ENCODE results near the gene LRCH4. TPM values are rescaled to one million over a fixed set of nuclear protein-coding genes. Genes with fewer than 3 reads are reported as not detected.
"Not testable (repeated sequence)": the region's sequence is repeated elsewhere in the genome, so short reads cannot be mapped to it uniquely, and the experiment has no call there.

The LRCH4 gene
- polyA plus RNA-seq, 12 donors, result 16.7 to 39.5 (median 23.7) TPM; not detected in 1

GRCh38 chr7:100568896-100569844 is 16.8 kb downstream of the LRCH4 start:
- peak; percentile 33 for DNase-seq

GRCh38 chr7:100568176-100568895 is 17.6 kb downstream of the LRCH4 start:
- no peak for DNase-seq

DNA sequence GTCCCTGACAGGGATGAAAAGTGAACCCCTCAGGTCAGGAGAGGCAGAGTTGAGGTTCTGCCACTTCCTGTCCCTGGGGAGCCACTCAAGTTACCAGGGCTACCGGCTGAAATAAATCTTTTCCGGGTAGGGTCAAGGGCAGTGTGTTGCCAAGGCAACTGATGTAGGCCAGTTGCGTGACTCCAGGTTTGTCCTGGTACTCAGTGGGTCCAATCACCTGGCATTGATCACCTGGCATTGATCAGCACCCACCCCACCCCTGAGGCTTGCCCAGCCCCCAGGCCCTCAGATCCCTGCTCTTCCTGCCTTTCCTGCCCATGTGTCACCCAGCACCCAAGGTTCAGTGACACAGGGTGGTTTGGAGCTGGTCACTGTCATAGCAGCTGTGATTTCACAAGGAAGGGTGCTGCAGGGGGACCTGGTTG is 18.2 kb downstream of the LRCH4 start:
- no peak for DNase-seq

DNA sequence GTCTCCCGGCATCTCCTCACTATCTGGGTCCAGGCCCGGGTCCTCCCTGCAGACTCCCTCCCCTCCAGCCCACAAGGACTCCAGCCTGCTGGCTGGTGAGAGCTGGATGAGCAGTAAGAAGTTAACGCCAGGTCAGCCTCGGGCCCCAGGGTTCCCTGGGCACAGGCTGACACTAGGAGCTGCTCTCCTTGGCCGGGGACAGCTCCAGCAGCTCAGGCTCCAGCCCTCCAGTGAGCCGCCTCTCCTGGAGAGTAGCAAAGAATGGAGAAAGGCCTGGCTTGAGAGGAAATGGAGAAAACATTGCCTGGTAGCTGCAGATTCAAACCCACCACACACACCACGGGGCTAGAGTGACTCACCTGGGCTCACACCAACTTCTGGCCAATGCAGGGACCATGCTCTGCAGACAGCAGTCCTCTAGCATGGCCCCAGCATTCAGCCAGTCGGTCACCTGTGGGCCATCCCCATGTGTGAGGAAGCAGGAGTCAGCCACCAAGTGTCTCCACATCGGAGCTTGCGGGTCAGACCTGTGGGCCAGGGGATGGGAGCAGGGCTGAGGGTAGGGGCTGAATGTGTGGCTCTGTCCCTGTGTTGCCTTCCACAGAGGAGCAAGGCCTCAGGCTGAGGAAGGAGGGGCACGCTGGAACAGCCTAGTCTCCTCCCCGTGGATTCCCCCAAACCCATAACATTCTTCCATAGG is 18.7 kb downstream of the LRCH4 start:
- no peak for DNase-seq

DNA sequence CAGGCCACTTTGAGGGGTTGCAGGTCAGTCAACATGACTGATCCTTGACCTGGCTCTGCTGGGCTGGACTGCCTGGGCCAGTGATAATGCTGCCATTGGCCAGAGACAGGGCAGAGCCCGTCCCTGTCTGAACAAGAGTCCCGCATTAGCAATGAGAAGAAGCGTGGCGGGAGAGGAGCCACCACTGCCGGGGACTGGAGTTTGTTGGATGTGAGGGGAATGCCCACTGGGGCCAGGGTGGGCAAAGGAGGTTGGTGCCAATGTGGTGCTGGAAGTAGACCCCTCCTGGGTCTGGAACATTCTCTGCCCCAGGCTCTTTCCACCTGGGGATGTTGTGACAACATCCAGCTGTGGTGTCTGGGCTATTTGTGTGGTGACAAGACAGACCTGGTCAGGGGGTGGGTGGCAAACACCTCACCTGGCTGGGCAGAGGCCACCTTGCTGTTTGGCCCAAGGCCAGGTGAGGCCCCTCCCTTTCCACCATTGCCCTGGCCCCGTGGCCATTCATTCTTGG is 19.9 kb downstream of the LRCH4 start:
- DNase-seq, result no peak

DNA sequence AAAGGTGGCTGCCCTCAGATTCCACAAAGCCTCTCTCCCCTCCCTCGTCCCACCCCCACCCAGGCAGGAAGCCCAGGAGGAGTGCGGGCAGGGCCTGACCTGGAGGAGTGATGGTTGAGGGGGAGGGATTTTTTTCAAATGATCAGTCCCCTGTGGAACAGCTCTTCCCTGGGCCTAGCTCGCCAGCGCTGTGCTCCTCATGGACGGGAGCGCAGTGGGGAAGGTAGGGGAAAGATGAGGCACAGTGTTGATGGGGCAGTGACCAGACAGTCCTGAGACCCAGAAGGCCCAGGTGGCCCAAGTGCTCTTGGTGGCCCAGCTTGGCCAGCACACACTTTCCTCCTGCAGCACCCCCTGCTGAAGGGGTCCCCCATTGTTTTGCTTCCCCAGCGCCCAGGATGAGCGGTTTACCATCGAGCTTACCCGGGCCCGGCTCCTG is 20.8 kb downstream of the LRCH4 start:
- no peak for DNase-seq

DNA sequence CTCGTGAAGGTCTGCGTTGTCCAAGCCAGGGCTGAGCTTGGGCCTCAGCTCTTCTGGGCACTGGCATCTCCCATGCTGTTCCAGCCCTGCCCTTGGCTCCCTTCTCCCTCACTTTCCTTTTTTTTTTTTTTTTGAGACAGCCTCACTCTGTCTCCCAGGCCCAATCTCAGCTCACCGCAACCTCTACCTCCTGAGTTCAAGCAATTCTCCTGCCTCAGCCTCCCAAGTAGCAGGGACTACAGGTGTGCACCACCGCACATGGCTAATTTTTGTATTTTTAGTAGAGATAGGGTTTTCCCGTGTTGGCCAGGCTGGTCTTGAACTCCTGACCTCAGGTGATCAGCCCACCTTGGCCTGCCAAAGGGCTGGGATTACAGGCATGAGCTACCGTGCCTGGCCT is 21.5 kb downstream of the LRCH4 start:
- DNase-seq, result not testable (repeated sequence)

- peak; percentile 68 for DNase-seq
Measured at GRCh38 chr7:100563809-100564400, 22.0 kb downstream of the LRCH4 start.

DNA sequence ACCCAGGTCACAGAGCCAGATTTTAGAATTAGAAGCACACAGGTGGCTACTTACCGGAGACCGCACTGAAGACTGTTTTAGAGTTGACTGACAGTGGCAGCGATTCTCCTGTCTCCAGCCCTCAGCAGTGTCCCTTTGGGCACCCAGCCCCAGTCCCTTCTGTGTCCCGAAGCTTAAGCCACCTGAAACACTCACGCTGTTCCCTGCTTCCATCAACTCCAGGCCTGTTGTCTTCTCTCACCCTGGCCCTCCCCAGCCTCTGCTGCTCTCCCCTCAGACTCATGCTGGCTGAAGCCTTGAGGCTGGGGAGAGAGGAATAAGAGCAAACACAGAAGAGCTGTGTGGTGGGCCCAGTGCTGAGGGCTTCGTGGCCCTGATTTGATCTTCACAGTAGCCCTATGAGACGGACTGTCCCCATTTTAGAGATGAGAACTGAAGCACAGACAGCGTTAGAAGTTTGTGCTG is 22.8 kb downstream of the LRCH4 start:
- DNase-seq, result no peak

DNA sequence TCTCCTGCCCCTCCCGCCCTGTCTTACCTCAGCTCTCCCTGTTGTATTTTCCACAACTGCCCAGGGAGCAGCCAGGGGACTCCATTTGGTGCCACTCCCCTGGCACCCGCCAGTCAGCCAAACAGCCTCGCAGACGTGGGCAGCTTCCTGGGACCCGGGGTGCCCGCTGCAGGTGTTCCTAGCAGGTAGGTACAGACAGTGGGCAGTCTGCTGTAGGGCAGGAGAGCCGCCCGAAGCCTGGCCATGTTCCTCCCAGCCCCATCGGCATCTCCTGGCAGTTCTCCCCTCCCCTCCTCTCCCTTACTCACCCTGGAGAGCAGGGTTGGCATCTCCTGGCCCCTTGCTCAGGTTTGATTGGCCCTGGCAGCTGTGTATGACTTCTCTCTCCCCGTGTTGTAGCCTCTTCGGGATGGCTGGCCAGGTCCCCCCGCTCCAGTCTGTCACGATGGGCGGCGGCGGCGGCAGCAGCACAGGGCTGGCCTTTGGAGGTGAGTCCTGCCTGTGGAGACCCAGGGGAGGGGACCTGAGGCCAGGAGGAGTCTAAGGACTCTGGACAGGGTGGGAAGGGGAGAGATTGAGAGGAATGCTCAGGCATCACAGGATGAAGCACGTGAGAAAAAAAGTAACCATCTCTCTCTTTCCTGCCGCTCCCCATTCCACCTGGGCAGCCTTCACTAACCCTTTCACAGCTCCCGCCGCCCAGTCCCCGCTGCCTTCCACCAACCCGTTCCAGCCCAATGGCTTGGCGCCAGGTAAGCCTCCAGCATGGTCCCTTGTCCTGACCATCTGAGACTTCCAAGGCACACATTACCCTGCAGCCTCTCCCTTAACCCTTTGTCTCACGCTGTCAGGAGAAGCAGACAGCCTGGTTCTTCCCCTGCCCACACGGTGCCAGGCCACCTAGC is 23.5 kb downstream of the LRCH4 start:
- DNase-seq, result no peak

DNA sequence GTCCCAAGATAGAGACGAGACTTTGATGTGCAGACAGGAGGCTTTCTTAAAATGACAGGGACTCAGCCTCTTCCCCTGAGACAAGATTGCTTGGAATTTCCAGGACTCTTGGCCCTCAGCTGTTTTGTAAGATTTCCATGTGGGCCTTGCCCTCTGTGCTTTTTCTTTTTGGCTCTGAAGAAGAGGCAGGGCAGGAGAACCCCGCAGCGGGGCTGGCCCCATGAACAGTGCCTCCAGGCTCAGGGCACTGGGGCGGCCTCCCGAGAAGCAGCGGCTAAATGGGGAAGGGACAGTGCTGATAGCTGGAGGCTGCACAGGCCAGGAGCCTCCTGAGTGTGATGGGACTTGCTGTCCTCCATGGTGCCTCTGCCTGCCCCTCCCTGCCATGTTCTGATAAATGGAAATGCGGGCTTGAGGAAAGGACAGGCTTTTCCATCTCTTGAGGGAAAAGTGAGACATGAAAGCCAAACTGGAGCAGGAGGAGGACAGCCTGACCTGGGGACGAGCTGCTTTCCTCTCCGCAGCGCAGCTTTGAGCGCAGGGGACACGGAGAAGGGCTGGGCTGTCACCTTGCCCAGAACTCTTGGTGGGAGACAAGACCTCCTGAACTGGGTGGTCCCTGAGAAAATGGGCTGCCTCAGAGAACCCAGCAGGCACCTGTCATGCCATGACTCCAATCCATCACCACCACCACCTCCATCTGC is 24.3 kb downstream of the LRCH4 start:
- no peak for DNase-seq

DNA sequence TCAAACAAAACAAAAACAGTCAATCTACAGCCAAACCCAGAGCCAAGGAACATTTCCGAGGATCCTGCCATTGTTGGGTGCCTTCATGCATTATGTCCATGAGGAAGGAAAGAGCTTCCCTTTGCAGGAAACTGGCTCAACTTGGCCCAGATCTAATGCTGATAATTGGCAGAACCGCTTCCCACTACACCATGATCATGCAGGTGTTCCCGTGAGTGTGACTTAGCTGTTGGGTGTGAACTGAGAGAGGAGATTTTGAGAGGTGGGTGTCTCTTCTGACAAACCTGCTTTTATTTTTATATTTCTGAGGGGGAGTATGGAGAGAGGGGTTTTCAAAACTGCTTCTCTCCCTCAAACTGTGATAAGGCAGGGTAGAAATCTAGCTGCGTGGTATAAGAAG is 26.8 kb downstream of the LRCH4 start:
- no peak for DNase-seq

- no peak for DNase-seq
Measured at GRCh38 chr7:100556541-100556940, 29.4 kb downstream of the LRCH4 start.

- DNase-seq, result no peak
Measured at GRCh38 chr7:100555701-100556100, 30.2 kb downstream of the LRCH4 start.

- no peak for DNase-seq
Measured at GRCh38 chr7:100553032-100553431, 32.9 kb downstream of the LRCH4 start.

DNA sequence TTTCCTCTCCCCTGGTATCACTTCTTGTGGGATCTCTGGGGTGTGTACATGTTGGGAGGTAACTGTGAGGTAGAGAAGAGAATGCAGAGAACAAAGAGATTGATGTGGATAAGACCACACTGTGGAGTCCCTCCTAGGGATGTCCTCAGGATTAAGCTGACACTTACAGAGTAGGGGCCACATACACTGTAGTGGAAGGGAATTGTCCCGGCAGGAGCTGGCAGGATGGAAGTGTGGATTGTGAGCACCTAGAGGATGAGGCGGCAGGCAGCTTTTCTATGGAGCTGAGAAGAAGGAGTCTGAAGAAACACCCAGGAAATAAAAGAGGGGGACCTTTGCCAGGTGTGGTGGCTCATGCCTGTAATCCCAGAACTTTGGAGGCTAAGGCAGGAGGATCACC is 33.4 kb downstream of the LRCH4 start:
- no peak for DNase-seq

GRCh38 chr7:100548446-100548845 is 37.5 kb downstream of the LRCH4 start:
- DNase-seq, result not testable (repeated sequence)

- no peak for DNase-seq
Measured at GRCh38 chr7:100547872-100548271, 38.1 kb downstream of the LRCH4 start.

DNA sequence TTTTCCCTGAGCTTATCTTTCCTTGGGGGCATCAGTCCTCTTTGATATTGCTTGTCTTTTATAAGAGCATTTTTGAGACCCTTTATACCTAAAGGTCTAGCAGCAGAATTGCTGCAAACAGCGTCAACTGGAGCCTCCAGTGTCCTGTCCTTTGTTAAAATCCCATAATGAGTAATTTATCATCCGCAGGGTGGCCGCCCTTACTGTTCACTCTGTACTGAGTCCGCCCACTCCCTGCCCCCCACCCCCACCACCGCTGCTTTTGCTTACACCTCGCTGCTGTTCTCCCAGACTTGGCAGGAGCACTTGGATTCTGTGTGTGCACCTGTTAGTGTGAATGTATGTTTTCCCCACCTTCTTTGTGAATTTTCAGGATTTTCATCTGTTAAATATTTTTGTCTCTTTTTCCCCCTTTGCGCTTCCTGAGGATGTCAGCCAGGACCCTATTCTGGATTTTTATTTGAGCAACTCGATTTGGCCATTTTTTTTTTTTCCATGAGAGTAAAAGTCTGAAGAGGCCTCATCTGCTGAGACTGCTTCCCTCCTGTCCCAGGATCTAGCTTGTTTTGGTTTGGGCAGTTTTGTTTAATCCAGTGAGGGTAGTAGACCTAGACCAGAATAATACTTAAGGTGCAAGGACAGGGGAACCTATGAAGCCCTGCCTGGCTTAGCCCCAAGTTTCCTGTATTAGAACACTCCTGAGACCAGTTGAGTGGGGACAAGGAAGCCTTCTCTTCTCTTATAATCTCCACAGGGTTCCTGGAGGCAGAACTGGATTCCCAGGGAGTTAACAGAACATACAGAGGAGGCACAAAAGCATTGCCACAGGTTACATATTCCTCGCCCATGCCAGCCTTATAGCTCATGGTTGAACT is 38.8 kb downstream of the LRCH4 start:
- DNase-seq, result no peak
